ENCODE results near the gene NCL. TPM values are rescaled to one million over a fixed set of nuclear protein-coding genes. Genes with fewer than 3 reads are reported as not detected.

Gene NCL
- polyA plus RNA-seq, 1 donor from 2014 or later = 101 TPM

DNA sequence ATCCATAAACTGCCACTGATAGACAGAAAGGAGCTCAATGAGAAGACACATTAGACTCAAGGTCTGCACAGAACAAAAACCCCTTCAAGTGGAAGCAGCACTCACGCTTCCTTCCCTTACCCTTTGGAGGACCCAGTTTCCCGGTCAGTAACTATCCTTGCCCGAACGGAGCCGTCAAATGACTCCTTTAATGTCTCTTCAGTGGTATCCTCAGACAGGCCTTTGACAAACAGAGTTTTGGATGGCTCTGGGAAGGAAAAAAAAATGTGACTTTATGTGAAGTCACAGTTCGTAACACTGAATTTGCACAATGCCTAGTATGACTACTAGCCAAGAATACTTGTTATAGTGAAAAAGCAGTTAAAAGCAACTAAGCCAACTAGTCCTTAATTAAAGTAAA lies 8.4 kb downstream of the NCL start:
- no peaks in the 10 kb centered on the region for H3K27me3 ChIP-seq (ENCODE audit: insufficient read depth, low read depth, low read length)
- no peaks in the 10 kb centered on the region for H3K9me2 ChIP-seq (ENCODE audit: insufficient read depth, low read length)
- H3K9me3 ChIP-seq (ENCODE audit: low read length) = no peaks in the 10 kb centered on the region
- no peak overlapping the region for H3K4me2 ChIP-seq (ENCODE audit: low read length)
- H3K79me2 ChIP-seq (replicated peaks; ENCODE audit: insufficient read depth, low read length) = peaks cover 3% of the 10 kb centered on the region
- no peak overlapping the region for H3K27ac ChIP-seq (ENCODE audit: low read length)
- TF ChIP-seq EP300 (conservative IDR thresholded peaks at IDR 0.05; ENCODE audit: poor library complexity, severe bottlenecking) (no peak), TAF1 (IDR thresholded peaks at IDR 0.05; ENCODE audit: low read depth) (no peak), SMC3 (conservative IDR thresholded peaks at IDR 0.05; ENCODE audit: poor library complexity) (no peak), REST (IDR thresholded peaks at IDR 0.05; ENCODE audit: borderline replicate concordance) (no peak), MXI1 (conservative IDR thresholded peaks at IDR 0.05; ENCODE audit: poor library complexity, severe bottlenecking) (no peak), EZH2 (IDR thresholded peaks at IDR 0.05; ENCODE audit: borderline replicate concordance, insufficient read depth, low read length, poor library complexity, severe bottlenecking) (no peak), POLR2AphosphoS5 (IDR thresholded peaks at IDR 0.05) (no peak), RAD21 (conservative IDR thresholded peaks at IDR 0.05) (no peak)
- TF ChIP-seq, protein P1, sequence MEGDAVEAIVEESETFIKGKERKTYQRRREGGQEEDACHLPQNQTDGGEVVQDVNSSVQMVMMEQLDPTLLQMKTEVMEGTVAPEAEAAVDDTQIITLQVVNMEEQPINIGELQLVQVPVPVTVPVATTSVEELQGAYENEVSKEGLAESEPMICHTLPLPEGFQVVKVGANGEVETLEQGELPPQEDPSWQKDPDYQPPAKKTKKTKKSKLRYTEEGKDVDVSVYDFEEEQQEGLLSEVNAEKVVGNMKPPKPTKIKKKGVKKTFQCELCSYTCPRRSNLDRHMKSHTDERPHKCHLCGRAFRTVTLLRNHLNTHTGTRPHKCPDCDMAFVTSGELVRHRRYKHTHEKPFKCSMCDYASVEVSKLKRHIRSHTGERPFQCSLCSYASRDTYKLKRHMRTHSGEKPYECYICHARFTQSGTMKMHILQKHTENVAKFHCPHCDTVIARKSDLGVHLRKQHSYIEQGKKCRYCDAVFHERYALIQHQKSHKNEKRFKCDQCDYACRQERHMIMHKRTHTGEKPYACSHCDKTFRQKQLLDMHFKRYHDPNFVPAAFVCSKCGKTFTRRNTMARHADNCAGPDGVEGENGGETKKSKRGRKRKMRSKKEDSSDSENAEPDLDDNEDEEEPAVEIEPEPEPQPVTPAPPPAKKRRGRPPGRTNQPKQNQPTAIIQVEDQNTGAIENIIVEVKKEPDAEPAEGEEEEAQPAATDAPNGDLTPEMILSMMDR (IDR thresholded peaks at IDR 0.05; ENCODE audit: poor library complexity, severe bottlenecking) = no peak
- no peaks in the 10 kb centered on the region for H3F3A ChIP-seq (ENCODE audit: insufficient read depth, low read length, poor library complexity, severe bottlenecking)
- H4K20me1 ChIP-seq (ENCODE audit: insufficient read depth) = no peaks in the 10 kb centered on the region
- H3K36me3 ChIP-seq (ENCODE audit: insufficient read depth, low read length) = peaks cover 27% of the 10 kb centered on the region
- no peak overlapping the region for H3K9ac ChIP-seq (ENCODE audit: low read length)
- H2AFZ ChIP-seq (ENCODE audit: low read depth, low read length) = no peak overlapping the region
- H3K4me3 ChIP-seq (ENCODE audit: low read length) = no peak overlapping the region

DNA sequence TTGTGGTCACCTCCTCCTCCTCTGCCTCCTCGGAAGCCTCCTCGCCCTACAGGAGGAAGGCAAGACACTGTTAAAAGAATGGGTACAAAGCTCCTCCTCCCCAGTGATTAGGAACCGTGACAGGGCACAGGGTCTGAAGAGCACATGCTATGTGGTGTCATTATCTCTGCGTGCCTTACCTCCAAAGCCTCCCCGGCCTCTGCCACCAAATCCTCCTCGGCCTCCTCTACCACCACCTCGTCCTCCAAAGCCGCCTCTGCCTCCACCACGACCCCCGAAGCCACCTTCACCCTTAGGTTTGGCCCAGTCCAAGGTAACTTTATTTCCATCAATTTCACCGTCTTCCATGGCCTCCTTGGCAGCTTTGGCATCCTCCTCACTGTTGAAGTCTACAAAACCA lies 9.1 kb downstream of the NCL start:
- H3K9me3 ChIP-seq (ENCODE audit: low read length) = no peaks in the 10 kb centered on the region
- H2AFZ ChIP-seq (ENCODE audit: low read depth, low read length) = no peak overlapping the region
- H3F3A ChIP-seq (ENCODE audit: insufficient read depth, low read length, poor library complexity, severe bottlenecking) = no peaks in the 10 kb centered on the region
- no peak overlapping the region for H3K27ac ChIP-seq (ENCODE audit: low read length)
- H4K20me1 ChIP-seq (ENCODE audit: insufficient read depth) = no peaks in the 10 kb centered on the region
- H3K9me2 ChIP-seq (ENCODE audit: insufficient read depth, low read length) = no peaks in the 10 kb centered on the region
- H3K4me2 ChIP-seq (ENCODE audit: low read length) = no peak overlapping the region
- TF ChIP-seq SMC3 (conservative IDR thresholded peaks at IDR 0.05; ENCODE audit: poor library complexity) (no peak), RAD21 (conservative IDR thresholded peaks at IDR 0.05) (no peak), EP300 (conservative IDR thresholded peaks at IDR 0.05; ENCODE audit: poor library complexity, severe bottlenecking) (no peak), POLR2AphosphoS5 (IDR thresholded peaks at IDR 0.05) (no peak), EZH2 (IDR thresholded peaks at IDR 0.05; ENCODE audit: borderline replicate concordance, insufficient read depth, low read length, poor library complexity, severe bottlenecking) (no peak), MXI1 (conservative IDR thresholded peaks at IDR 0.05; ENCODE audit: poor library complexity, severe bottlenecking) (no peak), REST (IDR thresholded peaks at IDR 0.05; ENCODE audit: borderline replicate concordance) (no peak), TAF1 (IDR thresholded peaks at IDR 0.05; ENCODE audit: low read depth) (no peak)
- TF ChIP-seq, protein P1 (IDR thresholded peaks at IDR 0.05; ENCODE audit: poor library complexity, severe bottlenecking) = no peak
- H3K36me3 ChIP-seq (ENCODE audit: insufficient read depth, low read length) = peaks cover 21% of the 10 kb centered on the region
- H3K79me2 ChIP-seq (replicated peaks; ENCODE audit: insufficient read depth, low read length) = no peaks in the 10 kb centered on the region
- H3K27me3 ChIP-seq (ENCODE audit: insufficient read depth, low read depth, low read length) = no peaks in the 10 kb centered on the region
- H3K9ac ChIP-seq (ENCODE audit: low read length) = no peak overlapping the region
- H3K4me3 ChIP-seq (ENCODE audit: low read length) = no peak overlapping the region

All from neural cell (in vitro differentiated cells).